ENCODE results near the gene MGST1. TPM values are rescaled to one million over a fixed set of nuclear protein-coding genes. Genes with fewer than 3 reads are reported as not detected.

MGST1 gene
- polyA plus RNA-seq, 1 donor (not counting 4 experiments of a cell fraction or from before 2014, with no cell fraction given), result 160 TPM

DNA sequence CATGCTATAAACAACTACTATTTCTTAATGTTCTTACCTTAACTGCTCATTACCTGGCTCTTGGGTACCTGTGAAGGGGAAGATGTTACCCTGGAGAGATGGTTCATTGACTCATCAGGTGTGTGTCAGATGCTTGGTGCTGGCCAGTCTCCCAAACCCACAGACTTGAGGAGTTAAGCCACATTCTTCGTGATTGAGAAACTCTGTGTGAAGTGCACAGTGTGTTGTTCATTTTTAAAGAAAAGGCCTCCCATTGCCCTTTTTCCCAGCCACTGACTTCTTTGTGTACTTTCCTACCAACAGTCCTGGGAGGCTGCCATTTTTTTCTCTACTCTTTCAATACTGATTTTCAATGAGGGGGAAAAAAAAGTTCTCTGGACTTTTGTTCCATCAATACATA lies 3.2 kb downstream of the MGST1 start:
- Histone ChIP-seq H3K9me1 (ENCODE audit: control insufficient read depth, extremely low read depth, insufficient read depth, low read length) (no peaks in the 10 kb centered on the region), H3K27me3 (ENCODE audit: control insufficient read depth, extremely low read depth, insufficient read depth, low read length) (peaks cover 5% of the 10 kb centered on the region), H3K9me3 (ENCODE audit: control insufficient read depth, low read depth, low read length) (no peaks in the 10 kb centered on the region), H2AFZ (ENCODE audit: control insufficient read depth, low read length) (no peak overlapping the region), H3K4me3 (ENCODE audit: control insufficient read depth in 2 of 3, extremely low read depth in 1 of 3, insufficient read depth in 2 of 3, low read depth in 1 of 3, low read length in 3 of 3) (no peak overlapping the region), H3K79me2 (ENCODE audit: control insufficient read depth, insufficient read depth, low read length) (peaks cover 3% of the 10 kb centered on the region), H3K4me2 (ENCODE audit: control insufficient read depth, extremely low read depth, insufficient read depth, low read depth, low read length) (peak overlapping the region; percentile 35), H3K4me1 (ENCODE audit: control insufficient read depth, extremely low read depth, insufficient read depth, low read length) (peaks cover 5% of the 10 kb centered on the region), H4K20me1 (ENCODE audit: control insufficient read depth, extremely low read depth, insufficient read depth, low read length) (no peaks in the 10 kb centered on the region), H3K36me3 (ENCODE audit: control insufficient read depth in 2 of 2, extremely low read depth in 1 of 2, insufficient read depth in 2 of 2, low read length in 2 of 2) (no peaks in the 10 kb centered on the region), H3K27ac (ENCODE audit: control insufficient read depth, insufficient read depth, low read length) (no peak overlapping the region), H3K9ac (ENCODE audit: control insufficient read depth, extremely low read depth, insufficient read depth, low read length) (no peak overlapping the region)
- no peak for DNase-seq (ENCODE audit: low read depth, low spot score)
- TF ChIP-seq EZH2 (IDR thresholded peaks at IDR 0.05; ENCODE audit: low read length), result no peak
- no peak for TF ChIP-seq CTCF (optimal IDR thresholded peaks at IDR 0.05 in 1 of 3, IDR thresholded peaks at IDR 0.05 in 1 of 3, conservative IDR thresholded peaks at IDR 0.05 in 1 of 3; ENCODE audit: extremely low read depth in 1 of 3, insufficient read depth in 2 of 3, low read length in 3 of 3)
- dilution Hi-C loops (cut with MboI; ENCODE audit: extremely low pct_ligation_motif_present, low sequenced_read_pairs), result no loop called here
- FAIRE-seq, result peak; percentile 32

DNA sequence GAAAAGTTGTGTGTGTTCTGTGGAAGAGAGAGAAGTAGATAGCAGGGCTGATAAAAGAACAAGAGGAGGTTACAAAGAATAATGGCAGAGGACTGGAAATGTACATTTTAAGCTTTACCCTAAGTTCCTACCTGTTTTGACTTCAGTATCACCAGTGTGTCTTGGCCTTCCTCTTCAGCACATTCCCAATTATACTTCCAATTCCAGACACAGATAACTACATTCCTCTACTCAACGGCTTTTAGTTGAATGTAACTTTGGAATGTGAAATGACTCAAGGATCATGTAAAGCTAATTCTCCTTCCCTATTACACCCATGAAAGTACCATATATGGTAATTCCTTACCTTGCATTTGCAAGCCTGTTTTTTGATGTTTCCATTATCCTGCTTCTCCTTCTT lies 5.0 kb downstream of the MGST1 start:
- dilution Hi-C loops (cut with MboI; ENCODE audit: extremely low pct_ligation_motif_present, low sequenced_read_pairs), result no loop called here
- Histone ChIP-seq H3K9me3 (ENCODE audit: control insufficient read depth, low read depth, low read length) (no peaks in the 10 kb centered on the region), H3K4me1 (ENCODE audit: control insufficient read depth, extremely low read depth, insufficient read depth, low read length) (peaks cover 5% of the 10 kb centered on the region), H2AFZ (ENCODE audit: control insufficient read depth, low read length) (no peak overlapping the region), H3K36me3 (ENCODE audit: control insufficient read depth in 2 of 2, extremely low read depth in 1 of 2, insufficient read depth in 2 of 2, low read length in 2 of 2) (no peaks in the 10 kb centered on the region), H3K27me3 (ENCODE audit: control insufficient read depth, extremely low read depth, insufficient read depth, low read length) (peaks cover 2% of the 10 kb centered on the region), H3K79me2 (ENCODE audit: control insufficient read depth, insufficient read depth, low read length) (peaks cover 3% of the 10 kb centered on the region), H4K20me1 (ENCODE audit: control insufficient read depth, extremely low read depth, insufficient read depth, low read length) (no peaks in the 10 kb centered on the region), H3K27ac (ENCODE audit: control insufficient read depth, insufficient read depth, low read length) (no peak overlapping the region), H3K4me2 (ENCODE audit: control insufficient read depth, extremely low read depth, insufficient read depth, low read depth, low read length) (no peak overlapping the region), H3K9me1 (ENCODE audit: control insufficient read depth, extremely low read depth, insufficient read depth, low read length) (no peaks in the 10 kb centered on the region), H3K4me3 (ENCODE audit: control insufficient read depth in 2 of 3, extremely low read depth in 1 of 3, insufficient read depth in 2 of 3, low read depth in 1 of 3, low read length in 3 of 3) (no peak overlapping the region), H3K9ac (ENCODE audit: control insufficient read depth, extremely low read depth, insufficient read depth, low read length) (no peak overlapping the region)
- FAIRE-seq (no peak), DNase-seq (ENCODE audit: low read depth, low spot score) (no peak)
- TF ChIP-seq CTCF (optimal IDR thresholded peaks at IDR 0.05 in 1 of 3, IDR thresholded peaks at IDR 0.05 in 1 of 3, conservative IDR thresholded peaks at IDR 0.05 in 1 of 3; ENCODE audit: extremely low read depth in 1 of 3, insufficient read depth in 2 of 3, low read length in 3 of 3) (no peak), EZH2 (IDR thresholded peaks at IDR 0.05; ENCODE audit: low read length) (no peak)
